Keratinocyte (primary cell): ENCODE data around the gene SYT1. TPM values are rescaled to one million over a fixed set of nuclear protein-coding genes. Genes with fewer than 3 reads are reported as not detected.

Source experiments
- DNase-seq: peaks from one replicate; pipeline ENCODE4 v3.0.0-alpha.2; 2011; ENCODE audit warnings: low read depth, missing footprints, low spot score
- FAIRE-seq: peaks from 2 replicates; lab custom pipeline; 2011; peaks lifted over from hg19 to GRCh38; lab: Jason Lieb, UNC
- H2AFZ ChIP-seq: 2 replicates; pipeline ENCODE4 v1.6.0; 2012; ENCODE audit warnings: low read length, control low read depth, inconsistent platforms; ENCODE audit not compliant: control insufficient read depth
- H3K27ac ChIP-seq: 2 replicates; pipeline ENCODE4 v1.5.1; 2011; ENCODE audit warnings: low read length; ENCODE audit not compliant: control insufficient read depth, insufficient read depth
- H3K27me3 ChIP-seq: 3 replicates; pipeline ENCODE4 v1.6.0; 2011; ENCODE audit warnings: low read length; ENCODE audit not compliant: control insufficient read depth, insufficient read depth; ENCODE audit errors: extremely low read depth
- H3K36me3 ChIP-seq, 2 experiments: 2 replicates in 1 of 2; 3 replicates in 1 of 2; pipeline ENCODE4 v1.5.1; 2011; ENCODE audit warnings: low read length in 2 of 2, mild to moderate bottlenecking in 1 of 2; ENCODE audit not compliant: control insufficient read depth in 2 of 2, insufficient read depth in 2 of 2; ENCODE audit errors: extremely low read depth in 1 of 2
- H3K4me1 ChIP-seq: 3 replicates; pipeline ENCODE4 v1.5.1; 2011; ENCODE audit warnings: low read length; ENCODE audit not compliant: control insufficient read depth, insufficient read depth; ENCODE audit errors: extremely low read depth
- H3K4me2 ChIP-seq: 3 replicates; pipeline ENCODE4 v1.6.0; 2011; ENCODE audit warnings: low read depth, low read length; ENCODE audit not compliant: control insufficient read depth, insufficient read depth; ENCODE audit errors: extremely low read depth
- H3K4me3 ChIP-seq, 3 experiments: fragments of 200-600 bp in 1 of 3; sonication (generic) in 1 of 3; 2 replicates in 2 of 3; 3 replicates in 1 of 3; pipeline ENCODE4 v1.5.1; 2011 to 2016; ENCODE audit warnings: low read length in 3 of 3, mild to moderate bottlenecking in 3 of 3, control low read depth in 2 of 3, inconsistent platforms in 1 of 3, low read depth in 1 of 3, mixed read lengths in 1 of 3, mixed run types in 1 of 3, moderate library complexity in 1 of 3; ENCODE audit not compliant: control insufficient read depth in 2 of 3, insufficient read depth in 2 of 3; ENCODE audit errors: extremely low read depth in 1 of 3
- H3K79me2 ChIP-seq: 2 replicates; pipeline ENCODE4 v1.6.0; 2012; ENCODE audit warnings: low read length; ENCODE audit not compliant: control insufficient read depth, insufficient read depth
- H3K9ac ChIP-seq: 3 replicates; pipeline ENCODE4 v1.6.0; 2011; ENCODE audit warnings: low read length; ENCODE audit not compliant: control insufficient read depth, insufficient read depth; ENCODE audit errors: extremely low read depth
- H3K9me1 ChIP-seq: 3 replicates; pipeline ENCODE4 v1.6.0; 2011; ENCODE audit warnings: low read length; ENCODE audit not compliant: control insufficient read depth, insufficient read depth; ENCODE audit errors: extremely low read depth
- H3K9me3 ChIP-seq: 2 replicates; pipeline ENCODE4 v1.5.1; 2012; ENCODE audit warnings: low read depth, low read length; ENCODE audit not compliant: control insufficient read depth
- H4K20me1 ChIP-seq: 3 replicates; pipeline ENCODE4 v1.6.0; 2011; ENCODE audit warnings: low read length; ENCODE audit not compliant: control insufficient read depth, insufficient read depth; ENCODE audit errors: extremely low read depth
- CTCF ChIP-seq, 3 experiments: IDR thresholded peaks in 1 of 3; conservative IDR thresholded peaks in 1 of 3; optimal IDR thresholded peaks in 1 of 3; 2 replicates in 2 of 3; 3 replicates in 1 of 3; pipeline versions ENCODE3 to v1.5.1; 2011; ENCODE audit warnings: low read length in 3 of 3, mild to moderate bottlenecking in 3 of 3, moderate library complexity in 2 of 3, control low read depth in 1 of 3, inconsistent platforms in 1 of 3; ENCODE audit not compliant: insufficient read depth in 2 of 3; ENCODE audit errors: extremely low read depth in 1 of 3
- EZH2 ChIP-seq: IDR thresholded peaks from one replicate; pipeline ENCODE4 v1.6.1; 2012; ENCODE audit warnings: inconsistent platforms, mild to moderate bottlenecking, low read length, moderate library complexity
- dilution Hi-C: fragments of 300-500 bp; cut with MboI; formaldehyde crosslinking; loops from one replicate; pipeline ENCODE4 v1.7.0; 2020; ENCODE audit warnings: low sequenced_read_pairs; ENCODE audit not compliant: extremely low pct_ligation_motif_present
- polyA plus RNA-seq, 5 experiments: library from polyadenylated mRNA; depleted of rRNA in 3 of 5; stranded (reverse) in 3 of 5; stranded (forward) in 1 of 5; unstranded in 1 of 5; fragments of >200 nt; gene quantifications; 1 replicate in 1 of 5; 2 replicates in 3 of 5; 3 replicates in 1 of 5; pipeline versions ENCODE4 v1.2.1 to v1.2.3, GENCODE V29; 2011 to 2012; ENCODE audit warnings: missing spikeins in 2 of 5, low read depth in 1 of 5, low replicate concordance in 1 of 5

Gene SYT1
- polyA plus RNA-seq, 1 donor (not counting 4 experiments of a cell fraction or from before 2014, with no cell fraction given) = 6.1 TPM

- H4K20me1 ChIP-seq = no peaks in the 10 kb centered on the region
- peak overlapping the region; percentile 65 for H2AFZ ChIP-seq
- H3K9me3 ChIP-seq = no peaks in the 10 kb centered on the region
- dilution Hi-C loops = no loop called here
- peak; percentile 65 for FAIRE-seq
- no peak for DNase-seq
- no peak overlapping the region for H3K27ac ChIP-seq
- no peak overlapping the region for H3K9ac ChIP-seq
- H3K9me1 ChIP-seq = no peaks in the 10 kb centered on the region
- peak overlapping the region; percentile 79 for H3K4me2 ChIP-seq
- no peaks in the 10 kb centered on the region for H3K27me3 ChIP-seq
- H3K4me3 ChIP-seq = no peak overlapping the region
- H3K36me3 ChIP-seq = no peaks in the 10 kb centered on the region
- peaks cover 26% of the 10 kb centered on the region for H3K4me1 ChIP-seq
- no peaks in the 10 kb centered on the region for H3K79me2 ChIP-seq
- TF ChIP-seq CTCF (optimal IDR thresholded peaks at IDR 0.05 in 1 of 3, IDR thresholded peaks at IDR 0.05 in 1 of 3, conservative IDR thresholded peaks at IDR 0.05 in 1 of 3; ENCODE audit: extremely low read depth in 1 of 3, insufficient read depth in 2 of 3, low read length in 3 of 3) (no peak), EZH2 (no peak)
Observed at GRCh38 chr12:79455286-79455685, 590.7 kb downstream of the SYT1 start.

GRCh38 chr12:79482323-79482722, 617.7 kb downstream of the SYT1 start:
- dilution Hi-C loops = no loop called here
- no peak for FAIRE-seq

More at GRCh38 chr12:79482323-79482722, 617.7 kb downstream of the SYT1 start:
- no peaks in the 10 kb centered on the region for H3K9me3 ChIP-seq
- DNase-seq = no peak
- H3K36me3 ChIP-seq = no peaks in the 10 kb centered on the region
- H3K79me2 ChIP-seq = no peaks in the 10 kb centered on the region
- no peaks in the 10 kb centered on the region for H3K4me1 ChIP-seq
- H2AFZ ChIP-seq = no peak overlapping the region
- no peaks in the 10 kb centered on the region for H4K20me1 ChIP-seq
- TF ChIP-seq EZH2 (no peak), CTCF (optimal IDR thresholded peaks at IDR 0.05 in 1 of 3, IDR thresholded peaks at IDR 0.05 in 1 of 3, conservative IDR thresholded peaks at IDR 0.05 in 1 of 3; ENCODE audit: extremely low read depth in 1 of 3, insufficient read depth in 2 of 3, low read length in 3 of 3) (no peak)
- H3K4me3 ChIP-seq = no peak overlapping the region
- no peak overlapping the region for H3K4me2 ChIP-seq
- no peaks in the 10 kb centered on the region for H3K9me1 ChIP-seq
- no peaks in the 10 kb centered on the region for H3K27me3 ChIP-seq
- no peak overlapping the region for H3K9ac ChIP-seq
- H3K27ac ChIP-seq = no peak overlapping the region
